CD4-positive, alpha-beta memory T cell (primary cell): ENCODE measurements around the gene NCMAP. TPM values are rescaled to one million over a fixed set of nuclear protein-coding genes. Genes with fewer than 3 reads are reported as not detected.
A peak's percentile ranks its signal among the peaks of the same experiment; 100 is the strongest.

ENCODE experiments used
- CTCF ChIA-PET: fragments of 350-600 bp; sonication (Branson Sonifier 250); formaldehyde crosslinking; loops from one replicate; lab custom pipeline; 2021; ENCODE audit warnings: inconsistent platforms; ENCODE audit not compliant: partially characterized antibody; lab: Charles Lee
- POLR2A ChIA-PET: fragments of 350-600 bp; sonication (Branson Sonifier 250); formaldehyde crosslinking; loops from one replicate; lab custom pipeline; 2021; ENCODE audit not compliant: partially characterized antibody; lab: Charles Lee
- DNase-seq, 5 donors: peaks; one replicate each; pipeline versions ENCODE4 v3.0.0 to v3.0.0-alpha.2; 2020 to 2022; ENCODE audit warnings: mixed read lengths in 1 of 5
- H3K27ac ChIP-seq: one replicate; pipeline ENCODE4 v1.7.0; 2013; ENCODE audit warnings: low read depth, low read length
- H3K27me3 ChIP-seq: 2 replicates; pipeline ENCODE4 v1.7.0; 2013; ENCODE audit warnings: mild to moderate bottlenecking, low read length, moderate library complexity; ENCODE audit not compliant: insufficient read depth
- H3K36me3 ChIP-seq: 2 replicates; pipeline ENCODE4 v1.7.0; 2013; ENCODE audit warnings: mild to moderate bottlenecking, low read length, moderate library complexity; ENCODE audit not compliant: insufficient read depth
- H3K4me1 ChIP-seq: 2 replicates; pipeline ENCODE4 v1.7.0; 2013; ENCODE audit warnings: mild to moderate bottlenecking, low read length, moderate library complexity; ENCODE audit not compliant: insufficient read depth
- H3K4me3 ChIP-seq, 2 donors: one replicate each; pipeline ENCODE4 v1.7.0; 2013; ENCODE audit warnings: low read length in 2 of 2, mild to moderate bottlenecking in 1 of 2
- H3K9me3 ChIP-seq, 2 donors: one replicate each; pipeline ENCODE4 v1.7.0; 2013; ENCODE audit warnings: low read length in 2 of 2, control low read depth in 1 of 2; ENCODE audit not compliant: control insufficient read depth in 1 of 2
- H3K27ac Mint-ChIP-seq, 7 donors: one replicate each; pipeline ENCODE4 v1.8.0; 2020 to 2021; ENCODE audit warnings: mixed read lengths in 7 of 7, mild to moderate bottlenecking in 6 of 7, inconsistent platforms in 3 of 7, moderate library complexity in 3 of 7
- H3K27me3 Mint-ChIP-seq, 2 donors: one replicate each; pipeline ENCODE4 v1.8.0; 2020 to 2021; ENCODE audit warnings: mixed read lengths in 2 of 2
- H3K36me3 Mint-ChIP-seq, 2 donors: one replicate each; pipeline ENCODE4 v1.8.0; 2020 to 2021; ENCODE audit warnings: mixed read lengths in 2 of 2, inconsistent platforms in 1 of 2, mild to moderate bottlenecking in 1 of 2
- H3K4me1 Mint-ChIP-seq, 4 donors: one replicate each; pipeline ENCODE4 v1.8.0; 2020 to 2021; ENCODE audit warnings: mixed read lengths in 4 of 4, mild to moderate bottlenecking in 1 of 4
- H3K4me3 Mint-ChIP-seq, 8 donors: one replicate each; pipeline ENCODE4 v1.8.0; 2020 to 2021; ENCODE audit warnings: mixed read lengths in 8 of 8, mild to moderate bottlenecking in 7 of 8, moderate library complexity in 6 of 8, inconsistent platforms in 3 of 8
- H3K9me3 Mint-ChIP-seq, 8 donors: one replicate each; pipeline ENCODE4 v1.8.0; 2020 to 2021; ENCODE audit warnings: mixed read lengths in 8 of 8, mild to moderate bottlenecking in 5 of 8, inconsistent platforms in 3 of 8, moderate library complexity in 1 of 8
- intact Hi-C: fragments of 100-400 bp; cut with micrococcal nuclease; formaldehyde crosslinking; loops from one replicate; pipeline ENCODE4 v1.15.1; 2023
- polyA plus RNA-seq, 2 donors: library from polyadenylated mRNA; unstranded; fragments of 300-500 nt; fragmentation: Illumina TruSeq; gene quantifications; one replicate each; pipeline ENCODE4 v1.2.3, GENCODE V29; 2021
- total RNA-seq, 2 experiments: library from RNA; stranded (reverse); gene quantifications; one replicate each; pipeline ENCODE4 v1.2.3, GENCODE V29; 2021

NCMAP gene
- total RNA-seq (not detected), polyA plus RNA-seq (under 1 TPM; 0.10 to 0.12 TPM)

GRCh38 chr1:24555591-24556413 is at the start of gene NCMAP:
Gene NCMAP, plus strand, starts transcription at chr1:24556087. Its CDS starts 39,344 bp downstream, at chr1:24595431.
- Histone ChIP-seq H3K4me1 (peaks cover 13% of the 10 kb centered on the region), H3K36me3 (no peaks in the 10 kb centered on the region), H3K27me3 (no peaks in the 10 kb centered on the region), H3K27ac (no peak within 1 kb of the TSS), H3K9me3 (no peaks in the 10 kb centered on the region), H3K4me3 (peak within 1 kb of the TSS in 1 of 2 donors; percentile 32)
- no peaks in the 10 kb centered on the region for H3K36me3 Mint-ChIP-seq
- H3K4me1 Mint-ChIP-seq, result peaks cover 4 to 16% (median 11%) of the 10 kb centered on the region in 4 donors
- ChIA-PET CTCF (interaction anchor here (0.9 to 1.7 kb wide), 2 partner anchors 10 to 133 kb away, joined by 4 to 7 read pairs; no protein-coding TSS in a partner anchor), POLR2A (interaction anchor here (0.9 to 1.1 kb wide), 2 partner anchors 15 to 141 kb away, joined by 4 to 6 read pairs; partner anchors contain the start of gene NIPAL3)
- peak within 1 kb of the TSS in 5 of 7 donors; percentile 51 to 89 (median 67) for H3K27ac Mint-ChIP-seq
- H3K4me3 Mint-ChIP-seq, result peak within 1 kb of the TSS; percentile 75 to 87 (median 84)
- intact Hi-C loops, result no loop called here
- peaks cover 4 to 10% of the 10 kb centered on the region in 2 donors for H3K27me3 Mint-ChIP-seq
- DNase-seq, result peak; percentile 18 to 56 (median 32)
- H3K9me3 Mint-ChIP-seq, result no peaks in the 10 kb centered on the region

- POLR2A ChIA-PET, result interaction anchor here (0.8 to 16.6 kb wide), 9 partner anchors 13 to 135 kb away, joined by 3 to 459 read pairs (median 24); partner anchors contain the start of genes NIPAL3 and STPG1
- CTCF ChIA-PET, result interaction anchor here (0.8 to 5.8 kb wide), 14 partner anchors 10 to 113 kb away, joined by 3 to 55 read pairs (median 4); partner anchors contain the start of gene NIPAL3
- Mint-ChIP-seq H3K27ac (peak overlapping the region; percentile 91 to 100 (median 98)), H3K36me3 (peaks cover 55 to 61% of the 10 kb centered on the region in 2 donors), H3K27me3 (no peaks in the 10 kb centered on the region), H3K9me3 (peaks cover 0 to 4% (median 0%) of the 10 kb centered on the region in 8 donors), H3K4me3 (peak overlapping the region; percentile 81 to 93 (median 82)), H3K4me1 (peaks cover 50 to 87% (median 62%) of the 10 kb centered on the region in 4 donors)
- H3K27ac ChIP-seq, result peak overlapping the region; percentile 86
- peak overlapping the region; percentile 37 to 67 for H3K4me3 ChIP-seq
- no peaks in the 10 kb centered on the region for H3K9me3 ChIP-seq
- peak; percentile 70 to 81 (median 75) for DNase-seq
- no peaks in the 10 kb centered on the region for H3K27me3 ChIP-seq
- peaks cover 75% of the 10 kb centered on the region for H3K4me1 ChIP-seq
- intact Hi-C loops, result loop anchor here (1.0 to 10.0 kb wide), 4 partner anchors 92 to 418 kb away; partner anchors contain the start of genes CLIC4, NIPAL3 and SRRM1
- no peaks in the 10 kb centered on the region for H3K36me3 ChIP-seq
These were observed 49.1 kb upstream of the NCMAP start for GRCh38 chr1:24506691-24507381.

GRCh38 chr1:24507405-24507804 is 48.5 kb upstream of the NCMAP start:
- no peaks in the 10 kb centered on the region for H3K36me3 ChIP-seq
- Mint-ChIP-seq H3K4me1 (peaks cover 50 to 89% (median 63%) of the 10 kb centered on the region in 4 donors), H3K36me3 (peaks cover 57 to 59% of the 10 kb centered on the region in 2 donors), H3K27me3 (no peaks in the 10 kb centered on the region), H3K9me3 (peaks cover 0 to 4% (median 0%) of the 10 kb centered on the region in 8 donors), H3K4me3 (peak overlapping the region; percentile 81 to 93 (median 82)), H3K27ac (peak overlapping the region; percentile 91 to 100 (median 98))
- DNase-seq, result peak; percentile 47 to 84 (median 69)
- ChIA-PET CTCF (interaction anchor here (0.6 to 5.8 kb wide), 12 partner anchors 9 to 114 kb away, joined by 3 to 55 read pairs (median 4); partner anchors contain the start of gene NIPAL3), POLR2A (interaction anchor here (0.8 to 16.6 kb wide), 8 partner anchors 12 to 91 kb away, joined by 3 to 459 read pairs (median 49); partner anchors contain the start of genes NIPAL3 and STPG1)
- H3K27ac ChIP-seq, result peak overlapping the region; percentile 86
- no peaks in the 10 kb centered on the region for H3K27me3 ChIP-seq
- peak overlapping the region; percentile 37 to 67 for H3K4me3 ChIP-seq
- H3K9me3 ChIP-seq, result no peaks in the 10 kb centered on the region
- peaks cover 77% of the 10 kb centered on the region for H3K4me1 ChIP-seq
- intact Hi-C loops, result loop anchor here (10.0 kb wide), 3 partner anchors 137 to 417 kb away; partner anchors contain the start of genes CLIC4 and SRRM1

GRCh38 chr1:24508911-24509310 is 47.0 kb upstream of the NCMAP start:
- no peaks in the 10 kb centered on the region for H3K36me3 ChIP-seq
- Mint-ChIP-seq H3K27me3 (no peaks in the 10 kb centered on the region), H3K36me3 (peaks cover 51 to 58% of the 10 kb centered on the region in 2 donors), H3K27ac (peak overlapping the region; percentile 77 to 100 (median 92)), H3K4me1 (peaks cover 56 to 92% (median 72%) of the 10 kb centered on the region in 4 donors), H3K9me3 (no peaks in the 10 kb centered on the region), H3K4me3 (peak overlapping the region in 7 of 8 donors; percentile 49 to 93 (median 82))
- peaks cover 92% of the 10 kb centered on the region for H3K4me1 ChIP-seq
- ChIA-PET POLR2A (interaction anchor here (1.2 to 16.6 kb wide), 6 partner anchors 9 to 93 kb away, joined by 4 to 459 read pairs (median 86); partner anchors contain the start of genes NIPAL3 and STPG1), CTCF (interaction anchor here (2.0 to 5.8 kb wide), 2 partner anchors 18 to 93 kb away, joined by 11 to 55 read pairs; partner anchors contain the start of gene NIPAL3)
- H3K4me3 ChIP-seq, result no peak overlapping the region
- intact Hi-C loops, result loop anchor here (10.0 kb wide), 3 partner anchors 136 to 416 kb away; partner anchors contain the start of genes CLIC4 and SRRM1
- H3K27ac ChIP-seq, result peak overlapping the region; percentile 86
- H3K9me3 ChIP-seq, result no peaks in the 10 kb centered on the region
- H3K27me3 ChIP-seq, result no peaks in the 10 kb centered on the region
- DNase-seq, result no peak

- CTCF ChIA-PET, result interaction anchor here (6.4 kb wide), 1 partner anchor 14 kb away, joined by 68 read pairs; no protein-coding TSS in a partner anchor
- H3K36me3 ChIP-seq, result peaks cover 4% of the 10 kb centered on the region
- no peak for DNase-seq
- H3K27me3 Mint-ChIP-seq, result no peaks in the 10 kb centered on the region
- no peaks in the 10 kb centered on the region for H3K9me3 ChIP-seq
- no peak overlapping the region for H3K27ac ChIP-seq
- H3K36me3 Mint-ChIP-seq, result peaks cover 58 to 70% of the 10 kb centered on the region in 2 donors
- H3K4me1 Mint-ChIP-seq, result peaks cover 56 to 88% (median 72%) of the 10 kb centered on the region in 4 donors
- no peaks in the 10 kb centered on the region for H3K27me3 ChIP-seq
- H3K4me3 ChIP-seq, result no peak overlapping the region
- H3K4me3 Mint-ChIP-seq, result peak overlapping the region; percentile 7 to 65 (median 14)
- peak overlapping the region; percentile 24 to 87 (median 44) for H3K27ac Mint-ChIP-seq
- peaks cover 80% of the 10 kb centered on the region for H3K4me1 ChIP-seq
- intact Hi-C loops, result no loop called here
- no peaks in the 10 kb centered on the region for H3K9me3 Mint-ChIP-seq
- POLR2A ChIA-PET, result interaction anchor here (1.0 to 16.6 kb wide), 4 partner anchors 8 to 36 kb away, joined by 3 to 459 read pairs (median 16); partner anchors contain the start of gene RCAN3
These were observed 42.2 kb upstream of the NCMAP start for GRCh38 chr1:24513706-24514105.

GRCh38 chr1:24514946-24515345 is 40.9 kb upstream of the NCMAP start:
- Histone ChIP-seq H3K9me3 (no peaks in the 10 kb centered on the region), H3K4me1 (peaks cover 79% of the 10 kb centered on the region), H3K27me3 (no peaks in the 10 kb centered on the region), H3K4me3 (no peak overlapping the region), H3K27ac (no peak overlapping the region), H3K36me3 (peaks cover 8% of the 10 kb centered on the region)
- no peaks in the 10 kb centered on the region for H3K9me3 Mint-ChIP-seq
- peak overlapping the region in 3 of 8 donors; percentile 20 to 61 (median 40) for H3K4me3 Mint-ChIP-seq
- H3K4me1 Mint-ChIP-seq, result peaks cover 50 to 86% (median 67%) of the 10 kb centered on the region in 4 donors
- POLR2A ChIA-PET, result interaction anchor here (1.2 to 3.0 kb wide), 3 partner anchors 10 to 99 kb away, joined by 3 to 19 read pairs (median 6); partner anchors contain the start of genes NIPAL3 and RCAN3
- no peaks in the 10 kb centered on the region for H3K27me3 Mint-ChIP-seq
- H3K36me3 Mint-ChIP-seq, result peaks cover 55 to 65% of the 10 kb centered on the region in 2 donors
- peak overlapping the region in 6 of 7 donors; percentile 16 to 85 (median 56) for H3K27ac Mint-ChIP-seq
- DNase-seq, result no peak
- intact Hi-C loops, result no loop called here
- CTCF ChIA-PET, result interaction anchor here (0.6 to 6.4 kb wide), 9 partner anchors 13 to 314 kb away, joined by 3 to 68 read pairs (median 3); no protein-coding TSS in a partner anchor
